Progenitor cell of endocrine pancreas (in vitro differentiated cells): ENCODE measurements around the gene VTA1. TPM values are rescaled to one million over a fixed set of nuclear protein-coding genes. Genes with fewer than 3 reads are reported as not detected.
"Not testable (repeated sequence)": the region's sequence is repeated elsewhere in the genome, so short reads cannot be mapped to it uniquely, and the experiment has no call there.

Experiments
- DNase-seq: peaks from one replicate; pipeline ENCODE4 v3.0.0; 2021; ENCODE audit warnings: low spot score; ENCODE audit not compliant: unreplicated experiment
- H3K27ac Mint-ChIP-seq: 2 replicates; pipeline ENCODE4 v1.8.0; 2021; ENCODE audit warnings: mild to moderate bottlenecking, moderate library complexity, mixed read lengths
- H3K27me3 Mint-ChIP-seq: 2 replicates; pipeline ENCODE4 v1.8.0; 2021; ENCODE audit warnings: mixed read lengths
- H3K36me3 Mint-ChIP-seq: 2 replicates; pipeline ENCODE4 v1.8.0; 2022; ENCODE audit warnings: mixed read lengths; ENCODE audit not compliant: insufficient read depth
- H3K4me1 Mint-ChIP-seq: 2 replicates; pipeline ENCODE4 v1.8.0; 2021; ENCODE audit warnings: low read depth, mixed read lengths
- H3K4me3 Mint-ChIP-seq: 2 replicates; pipeline ENCODE4 v1.8.0; 2021; ENCODE audit warnings: low read depth, mild to moderate bottlenecking, moderate library complexity, mixed read lengths
- H3K9me3 Mint-ChIP-seq: 2 replicates; pipeline ENCODE4 v1.8.0; 2021; ENCODE audit warnings: low read depth, mixed read lengths
- total RNA-seq: library from RNA; stranded (reverse); gene quantifications from 2 replicates; pipeline ENCODE4 v1.2.1, GENCODE V29; 2021
- TF ChIP-seq, protein P1 (sequence below): fragments of 200-600 bp; sonication (generic); IDR thresholded peaks from one replicate; pipeline ENCODE4 v1.5.0; 2021; ENCODE audit warnings: antibody characterized with exemption, mild to moderate bottlenecking; ENCODE audit not compliant: unreplicated experiment

Gene VTA1
- total RNA-seq, 1 donor from 2014 or later: 49.6 TPM

DNA sequence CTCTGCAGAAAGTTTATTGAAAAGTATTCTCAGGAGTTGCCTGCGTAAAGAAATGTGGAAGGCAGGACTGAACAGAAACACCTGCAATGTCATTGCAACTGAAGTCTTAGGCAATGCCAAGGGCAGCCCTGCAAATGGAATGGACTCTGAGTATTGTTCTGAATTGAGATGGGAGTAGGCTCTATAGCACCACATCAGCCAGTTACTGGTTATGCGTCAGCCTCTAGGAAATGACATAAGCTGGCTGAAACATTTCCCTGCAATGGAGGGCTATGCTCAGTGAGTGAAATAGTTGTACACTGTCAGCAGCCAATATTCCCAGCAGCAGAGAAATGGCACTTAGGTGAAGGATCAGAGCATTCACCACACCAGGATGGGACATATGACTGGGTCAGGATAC is 28.1 kb upstream of the VTA1 start:
- Mint-ChIP-seq H3K27me3 (peaks cover 4% of the 10 kb centered on the region), H3K9me3 (no peaks in the 10 kb centered on the region), H3K4me1 (no peaks in the 10 kb centered on the region), H3K4me3 (no peak overlapping the region), H3K36me3 (no peaks in the 10 kb centered on the region), H3K27ac (no peak overlapping the region)
- TF ChIP-seq, protein P1, sequence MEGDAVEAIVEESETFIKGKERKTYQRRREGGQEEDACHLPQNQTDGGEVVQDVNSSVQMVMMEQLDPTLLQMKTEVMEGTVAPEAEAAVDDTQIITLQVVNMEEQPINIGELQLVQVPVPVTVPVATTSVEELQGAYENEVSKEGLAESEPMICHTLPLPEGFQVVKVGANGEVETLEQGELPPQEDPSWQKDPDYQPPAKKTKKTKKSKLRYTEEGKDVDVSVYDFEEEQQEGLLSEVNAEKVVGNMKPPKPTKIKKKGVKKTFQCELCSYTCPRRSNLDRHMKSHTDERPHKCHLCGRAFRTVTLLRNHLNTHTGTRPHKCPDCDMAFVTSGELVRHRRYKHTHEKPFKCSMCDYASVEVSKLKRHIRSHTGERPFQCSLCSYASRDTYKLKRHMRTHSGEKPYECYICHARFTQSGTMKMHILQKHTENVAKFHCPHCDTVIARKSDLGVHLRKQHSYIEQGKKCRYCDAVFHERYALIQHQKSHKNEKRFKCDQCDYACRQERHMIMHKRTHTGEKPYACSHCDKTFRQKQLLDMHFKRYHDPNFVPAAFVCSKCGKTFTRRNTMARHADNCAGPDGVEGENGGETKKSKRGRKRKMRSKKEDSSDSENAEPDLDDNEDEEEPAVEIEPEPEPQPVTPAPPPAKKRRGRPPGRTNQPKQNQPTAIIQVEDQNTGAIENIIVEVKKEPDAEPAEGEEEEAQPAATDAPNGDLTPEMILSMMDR: no peak
- no peak for DNase-seq

DNA sequence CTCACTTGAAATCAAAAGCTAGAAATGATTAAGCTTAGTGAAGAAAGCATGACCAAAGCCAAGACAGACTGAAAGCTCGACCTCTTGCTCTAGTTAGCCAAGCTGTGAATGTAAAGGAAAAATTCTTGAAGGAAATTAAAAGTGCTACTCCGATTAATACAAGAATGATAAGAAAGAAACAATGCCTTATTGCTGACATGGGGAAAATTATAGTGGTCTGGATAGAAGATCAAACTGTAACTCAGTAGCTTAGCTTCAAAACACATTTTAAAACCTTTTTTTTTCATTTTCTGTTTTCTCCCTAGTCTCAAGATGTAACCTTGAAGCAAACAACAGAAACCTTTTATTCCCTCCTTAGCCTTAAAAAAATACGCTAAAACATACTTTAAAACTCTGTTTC is 25.7 kb upstream of the VTA1 start:
- TF ChIP-seq, protein P1: no peak
- Mint-ChIP-seq H3K9me3 (no peaks in the 10 kb centered on the region), H3K4me3 (no peak overlapping the region), H3K27ac (no peak overlapping the region), H3K36me3 (no peaks in the 10 kb centered on the region), H3K27me3 (peaks cover 4% of the 10 kb centered on the region), H3K4me1 (no peaks in the 10 kb centered on the region)
- no peak for DNase-seq

DNA sequence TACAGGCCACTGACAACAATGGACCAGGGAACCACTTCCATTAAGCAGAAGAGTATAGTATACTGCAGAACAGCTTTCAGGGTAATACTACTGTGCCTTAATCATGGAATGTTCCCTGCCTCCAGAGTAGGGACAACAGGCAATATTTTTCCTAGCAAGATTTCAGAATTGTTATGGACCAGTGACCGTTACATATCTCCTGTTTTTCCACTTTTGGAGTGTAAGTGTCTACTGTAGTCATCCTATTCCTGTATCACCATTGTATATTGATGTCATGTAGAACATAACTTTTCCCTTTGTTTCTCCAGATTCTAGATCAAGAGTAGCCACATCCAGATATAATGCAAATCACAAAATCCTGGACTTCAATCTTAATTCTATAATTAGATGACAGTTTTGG is 16.2 kb upstream of the VTA1 start:
- no peaks in the 10 kb centered on the region for H3K9me3 Mint-ChIP-seq
- H3K4me3 Mint-ChIP-seq: no peak overlapping the region
- no peaks in the 10 kb centered on the region for H3K36me3 Mint-ChIP-seq
- H3K27ac Mint-ChIP-seq: no peak overlapping the region
- TF ChIP-seq, protein P1: no peak
- no peaks in the 10 kb centered on the region for H3K27me3 Mint-ChIP-seq
- DNase-seq: no peak
- H3K4me1 Mint-ChIP-seq: no peaks in the 10 kb centered on the region

DNA sequence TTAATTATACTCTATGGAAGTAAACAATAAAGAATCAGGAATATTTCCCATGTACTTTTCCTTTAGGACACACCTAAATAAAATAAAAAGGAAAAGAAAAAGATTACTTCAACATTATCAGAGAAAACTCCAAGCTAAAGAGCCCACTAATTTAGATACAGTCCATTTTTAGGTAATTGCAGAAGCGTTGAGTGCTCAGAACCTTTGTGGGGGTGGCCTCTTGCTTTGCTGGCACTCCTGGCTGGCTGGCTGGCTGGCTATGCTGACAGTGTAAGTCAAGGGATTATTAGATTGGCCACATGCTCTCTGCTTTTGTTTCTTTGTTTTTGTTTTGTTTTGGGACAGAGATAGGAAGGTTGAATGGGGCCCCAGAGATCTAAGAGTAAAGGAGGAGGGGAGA is 14.4 kb upstream of the VTA1 start, which contains the start of gene GJE1:
Gene GJE1, plus strand, starts transcription at position 301 of the 400 bp plus-strand sequence. CDS start 234 bp downstream, outside the sequence.
- TF ChIP-seq, protein P1: no peak
- Mint-ChIP-seq H3K36me3 (no peaks in the 10 kb centered on the region), H3K9me3 (no peaks in the 10 kb centered on the region), H3K27ac (no peak within 1 kb of the TSS), H3K4me1 (no peaks in the 10 kb centered on the region), H3K4me3 (no peak within 1 kb of the TSS), H3K27me3 (no peaks in the 10 kb centered on the region)
- no peak for DNase-seq

DNA sequence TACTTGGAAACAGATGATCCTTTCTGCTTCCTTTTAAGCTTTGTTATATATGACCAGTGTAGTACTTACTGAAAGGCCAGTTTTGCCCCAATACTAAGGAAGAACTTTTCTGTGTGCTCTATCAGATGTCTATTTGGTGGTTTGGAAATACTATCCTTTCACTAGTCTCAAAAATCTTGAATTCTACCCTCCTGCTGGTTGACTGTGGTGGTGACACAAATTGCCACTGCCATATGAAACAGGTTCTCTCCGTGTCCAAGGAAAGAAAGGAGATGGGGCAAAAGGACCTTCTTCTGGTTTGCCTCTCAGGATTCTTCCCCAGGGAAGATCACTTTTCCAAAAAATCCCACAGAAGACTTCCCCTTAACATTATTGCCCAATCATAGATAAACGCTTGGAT is 8.2 kb upstream of the VTA1 start:
- TF ChIP-seq, protein P1: no peak
- no peak overlapping the region for H3K27ac Mint-ChIP-seq
- DNase-seq: no peak
- H3K9me3 Mint-ChIP-seq: no peaks in the 10 kb centered on the region
- H3K4me1 Mint-ChIP-seq: no peaks in the 10 kb centered on the region
- H3K27me3 Mint-ChIP-seq: peaks cover 2% of the 10 kb centered on the region
- no peaks in the 10 kb centered on the region for H3K36me3 Mint-ChIP-seq
- H3K4me3 Mint-ChIP-seq: no peak overlapping the region

DNA sequence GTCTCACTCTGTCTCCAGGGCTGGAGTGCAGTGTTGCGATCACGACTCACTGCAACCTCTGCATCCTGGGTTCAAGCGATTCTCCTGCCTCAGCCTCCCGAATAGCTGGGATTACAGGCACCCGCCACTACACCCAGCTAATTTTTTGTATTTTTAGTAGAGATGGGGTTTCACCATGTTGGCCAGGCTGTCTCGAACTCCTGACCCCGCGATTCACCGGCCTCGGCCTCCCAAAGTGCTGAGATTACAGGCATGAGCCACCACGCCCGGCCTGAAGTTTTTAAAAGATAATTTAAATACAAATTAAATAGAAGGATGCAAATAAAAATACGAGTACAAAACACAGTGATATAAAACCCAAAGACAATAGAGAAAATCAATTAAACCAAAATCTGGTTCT is 5.5 kb upstream of the VTA1 start:
- not testable (repeated sequence) for H3K4me1 Mint-ChIP-seq, H3K4me3 Mint-ChIP-seq, H3K27me3 Mint-ChIP-seq, DNase-seq, H3K36me3 Mint-ChIP-seq, H3K27ac Mint-ChIP-seq, H3K9me3 Mint-ChIP-seq
